Fibroblast of lung (primary cell): Measurements from ENCODE around the gene CYB5RL. TPM values are rescaled to one million over a fixed set of nuclear protein-coding genes. Genes with fewer than 3 reads are reported as not detected.
A peak's percentile ranks its signal among the peaks of the same experiment; 100 is the strongest.

Source experiments
- DNase-seq, 2 donors: peaks; one replicate each; pipeline versions ENCODE4 v3.0.0 to v3.0.0-alpha.2; 2010; ENCODE audit warnings: low read depth in 2 of 2
- H2AFZ ChIP-seq: 2 replicates; pipeline ENCODE4 v1.5.1; 2012; ENCODE audit warnings: low read length, control low read depth, inconsistent platforms
- H3K27ac ChIP-seq: 2 replicates; pipeline ENCODE4 v1.5.1; 2011; ENCODE audit warnings: low read length, control low read depth; ENCODE audit not compliant: insufficient read depth
- H3K27me3 ChIP-seq: 2 replicates; pipeline ENCODE4 v1.5.1; 2011; ENCODE audit warnings: mild to moderate bottlenecking, low read length; ENCODE audit not compliant: control insufficient read depth, insufficient read depth
- H3K36me3 ChIP-seq: 2 replicates; pipeline ENCODE4 v1.5.1; 2011; ENCODE audit warnings: low read length; ENCODE audit not compliant: control insufficient read depth, insufficient read depth
- H3K4me1 ChIP-seq: 2 replicates; pipeline ENCODE4 v1.5.1; 2011; ENCODE audit warnings: low read length; ENCODE audit not compliant: control insufficient read depth, insufficient read depth; ENCODE audit errors: extremely low read depth
- H3K4me2 ChIP-seq: 2 replicates; pipeline ENCODE4 v1.5.1; 2011; ENCODE audit warnings: low read length, control low read depth; ENCODE audit not compliant: insufficient read depth; ENCODE audit errors: extremely low read depth
- H3K4me3 ChIP-seq, 4 experiments: fragments of 200-600 bp in 1 of 4; sonication (generic) in 1 of 4; replicated peaks in 1 of 4; 2 replicates each; pipeline ENCODE4 v1.5.1; 2011 to 2016; ENCODE audit warnings: low read length in 4 of 4, low read depth in 3 of 4, mild to moderate bottlenecking in 3 of 4, control low read depth in 2 of 4, inconsistent platforms in 1 of 4, mixed read lengths in 1 of 4; ENCODE audit not compliant: insufficient read depth in 1 of 4; ENCODE audit errors: control extremely low read depth in 1 of 4
- H3K79me2 ChIP-seq: 2 replicates; pipeline ENCODE4 v1.5.1; 2012; ENCODE audit warnings: mild to moderate bottlenecking, low read length, inconsistent platforms; ENCODE audit not compliant: control insufficient read depth, insufficient read depth
- H3K9ac ChIP-seq: 2 replicates; pipeline ENCODE4 v1.5.1; 2011; ENCODE audit warnings: mild to moderate bottlenecking, low read length, control low read depth; ENCODE audit not compliant: insufficient read depth
- H3K9me3 ChIP-seq: 2 replicates; pipeline ENCODE4 v1.5.1; 2012; ENCODE audit warnings: low read depth, low read length; ENCODE audit not compliant: control insufficient read depth, insufficient read depth
- H4K20me1 ChIP-seq: 2 replicates; pipeline ENCODE4 v1.5.1; 2011; ENCODE audit warnings: low read length; ENCODE audit not compliant: control insufficient read depth, insufficient read depth; ENCODE audit errors: extremely low read depth
- EZH2 ChIP-seq: IDR thresholded peaks from 2 replicates; pipeline ENCODE4 v1.5.1; 2012; ENCODE audit warnings: low read length, control low read depth, mild to moderate bottlenecking; ENCODE audit errors: missing control alignments
- polyA minus RNA-seq: library from RNA; depleted of rRNA, polyadenylated mRNA; stranded (reverse); fragments of >200 nt; gene quantifications from 2 replicates; pipeline ENCODE4 v1.2.3, GENCODE V29; 2011; ENCODE audit warnings: low replicate concordance
- polyA plus RNA-seq, 2 donors: library from polyadenylated mRNA; depleted of rRNA in 1 of 2; stranded (reverse) in 1 of 2; unstranded in 1 of 2; fragments of >200 nt; gene quantifications; 2 replicates each; pipeline ENCODE4 v1.2.1, GENCODE V29; 2011 to 2012; ENCODE audit warnings: missing spikeins in 1 of 2
- total RNA-seq: library from RNA; depleted of rRNA; stranded (reverse); fragments of >200 nt; gene quantifications from 2 replicates; pipeline ENCODE4 v1.2.1, GENCODE V29; 2014
- TF ChIP-seq, protein P1 (sequence below), 2 donors: IDR thresholded peaks in 1 of 2; conservative IDR thresholded peaks in 1 of 2; 1 replicate in 1 of 2; 2 replicates in 1 of 2; pipeline ENCODE4 v1.5.1; 2011 to 2012; ENCODE audit warnings: low read length in 2 of 2, control low read depth in 1 of 2, inconsistent platforms in 1 of 2, low read depth in 1 of 2, mild to moderate bottlenecking in 1 of 2

CYB5RL gene, protein sequence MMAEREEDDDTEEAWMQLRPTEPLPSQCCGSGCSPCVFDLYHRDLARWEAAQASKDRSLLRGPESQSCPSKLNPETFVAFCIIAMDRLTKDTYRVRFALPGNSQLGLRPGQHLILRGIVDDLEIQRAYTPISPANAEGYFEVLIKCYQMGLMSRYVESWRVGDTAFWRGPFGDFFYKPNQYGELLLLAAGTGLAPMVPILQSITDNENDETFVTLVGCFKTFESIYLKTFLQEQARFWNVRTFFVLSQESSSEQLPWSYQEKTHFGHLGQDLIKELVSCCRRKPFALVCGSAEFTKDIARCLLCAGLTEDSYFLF
- total RNA-seq (6.6 and 6.7 TPM in 2 replicates), polyA plus RNA-seq (4.1 and 5.0 TPM in 2 replicates), polyA minus RNA-seq (4.6 and 12.0 TPM in 2 replicates)
- 5.2 and 5.4 TPM in 2 replicates for polyA plus RNA-seq (2012)

DNA sequence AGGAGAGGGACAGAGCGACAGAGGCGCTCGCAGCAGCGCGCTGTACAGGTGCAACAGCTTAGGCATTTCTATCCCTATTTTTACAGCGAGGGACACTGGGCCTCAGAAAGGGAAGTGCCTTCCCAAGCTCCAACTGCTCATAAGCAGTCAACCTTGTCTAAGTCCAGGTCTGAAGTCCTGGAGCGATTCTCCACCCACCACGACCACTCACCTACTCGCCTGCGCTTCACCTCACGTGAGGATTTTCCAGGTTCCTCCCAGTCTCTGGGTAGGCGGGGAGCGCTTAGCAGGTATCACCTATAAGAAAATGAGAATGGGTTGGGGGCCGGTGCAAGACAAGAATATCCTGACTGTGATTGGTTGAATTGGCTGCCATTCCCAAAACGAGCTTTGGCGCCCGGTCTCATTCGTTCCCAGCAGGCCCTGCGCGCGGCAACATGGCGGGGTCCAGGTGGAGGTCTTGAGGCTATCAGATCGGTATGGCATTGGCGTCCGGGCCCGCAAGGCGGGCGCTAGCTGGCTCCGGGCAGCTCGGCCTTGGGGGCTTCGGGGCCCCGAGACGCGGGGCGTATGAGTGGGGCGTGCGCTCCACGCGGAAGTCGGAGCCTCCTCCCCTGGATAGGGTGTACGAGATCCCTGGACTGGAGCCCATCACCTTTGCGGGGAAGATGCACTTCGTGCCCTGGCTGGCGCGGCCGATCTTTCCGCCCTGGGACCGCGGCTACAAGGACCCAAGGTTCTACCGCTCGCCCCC is at the start of gene CYB5RL, which contains the start of gene MRPL37:
Gene CYB5RL (minus strand): TSS at position 266 of the 754 bp plus-strand sequence. CDS start 4,414 bp downstream, outside the sequence.
Gene MRPL37 (plus strand): TSS at position 403 of the 754 bp plus-strand sequence. CDS start 77 bp downstream, at position 480.
- H3K79me2 ChIP-seq = peaks cover 29% of the 10 kb centered on the region

DNA sequence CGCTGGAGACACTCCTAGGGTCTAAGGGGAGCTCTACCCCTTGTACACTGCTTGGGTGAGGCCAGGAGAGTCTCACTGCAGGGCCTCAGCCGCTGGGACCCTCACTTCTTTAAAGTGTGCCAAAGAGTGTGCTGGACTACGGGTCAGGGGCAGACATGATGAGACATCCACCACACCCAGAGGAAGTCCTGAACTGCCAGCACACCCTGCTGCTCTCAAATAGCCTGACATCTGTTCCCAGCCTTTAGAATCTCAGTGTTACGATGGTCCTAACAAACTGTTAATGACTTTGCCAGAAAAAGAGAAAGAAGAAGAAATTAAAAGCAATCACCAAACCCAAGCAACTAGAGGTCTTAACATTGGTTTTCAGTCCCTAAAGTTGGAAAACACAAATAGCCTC is 49.1 kb upstream of the CYB5RL start:
- H3K4me2 ChIP-seq = no peak overlapping the region

More for the DNA sequence above, at the start of gene CYB5RL, which contains the start of gene MRPL37:
- peak within 1 kb of the TSS; percentile 100 for H3K4me2 ChIP-seq
- peaks cover 7% of the 10 kb centered on the region for H3K4me1 ChIP-seq
- H3K9me3 ChIP-seq = no peaks in the 10 kb centered on the region
- H3K9ac ChIP-seq = peak within 1 kb of the TSS; percentile 60
- DNase-seq = peak; percentile 98
- H4K20me1 ChIP-seq = no peaks in the 10 kb centered on the region
- H2AFZ ChIP-seq = peak within 1 kb of the TSS; percentile 98
- H3K4me3 ChIP-seq = peak within 1 kb of the TSS; percentile 51 to 97 (median 76)
- TF ChIP-seq, protein P1, sequence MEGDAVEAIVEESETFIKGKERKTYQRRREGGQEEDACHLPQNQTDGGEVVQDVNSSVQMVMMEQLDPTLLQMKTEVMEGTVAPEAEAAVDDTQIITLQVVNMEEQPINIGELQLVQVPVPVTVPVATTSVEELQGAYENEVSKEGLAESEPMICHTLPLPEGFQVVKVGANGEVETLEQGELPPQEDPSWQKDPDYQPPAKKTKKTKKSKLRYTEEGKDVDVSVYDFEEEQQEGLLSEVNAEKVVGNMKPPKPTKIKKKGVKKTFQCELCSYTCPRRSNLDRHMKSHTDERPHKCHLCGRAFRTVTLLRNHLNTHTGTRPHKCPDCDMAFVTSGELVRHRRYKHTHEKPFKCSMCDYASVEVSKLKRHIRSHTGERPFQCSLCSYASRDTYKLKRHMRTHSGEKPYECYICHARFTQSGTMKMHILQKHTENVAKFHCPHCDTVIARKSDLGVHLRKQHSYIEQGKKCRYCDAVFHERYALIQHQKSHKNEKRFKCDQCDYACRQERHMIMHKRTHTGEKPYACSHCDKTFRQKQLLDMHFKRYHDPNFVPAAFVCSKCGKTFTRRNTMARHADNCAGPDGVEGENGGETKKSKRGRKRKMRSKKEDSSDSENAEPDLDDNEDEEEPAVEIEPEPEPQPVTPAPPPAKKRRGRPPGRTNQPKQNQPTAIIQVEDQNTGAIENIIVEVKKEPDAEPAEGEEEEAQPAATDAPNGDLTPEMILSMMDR (conservative IDR thresholded peaks at IDR 0.05 in 1 of 2, IDR thresholded peaks at IDR 0.05 in 1 of 2; ENCODE audit: low read depth in 1 of 2, low read length in 2 of 2) = no peak
- no peak for TF ChIP-seq EZH2
- no peaks in the 10 kb centered on the region for H3K27me3 ChIP-seq
- peak within 1 kb of the TSS; percentile 73 for H3K27ac ChIP-seq
- peaks cover 4% of the 10 kb centered on the region for H3K36me3 ChIP-seq

More for the DNA sequence above, 49.1 kb upstream of the CYB5RL start:
- Histone ChIP-seq H3K36me3 (peaks cover 1% of the 10 kb centered on the region), H3K27ac (no peak overlapping the region), H3K79me2 (no peaks in the 10 kb centered on the region), H2AFZ (no peak overlapping the region), H4K20me1 (no peaks in the 10 kb centered on the region), H3K27me3 (no peaks in the 10 kb centered on the region), H3K4me1 (peaks cover 24% of the 10 kb centered on the region), H3K9ac (no peak overlapping the region), H3K4me3 (no peak overlapping the region), H3K9me3 (no peaks in the 10 kb centered on the region)
- TF ChIP-seq, protein P1 (conservative IDR thresholded peaks at IDR 0.05 in 1 of 2, IDR thresholded peaks at IDR 0.05 in 1 of 2; ENCODE audit: low read depth in 1 of 2, low read length in 2 of 2) = no peak
- TF ChIP-seq EZH2 = no peak
- DNase-seq = peak in 1 of 2 donors; percentile 29
